DOHH2 (cell line): Measurements from ENCODE around the gene B4GALT4.

Experiments
- H3F3A ChIP-seq: fragments of 200-600 bp; sonication (generic), shearing (Covaris generic); 2 replicates; pipeline ENCODE4 v1.6.0; 2016; ENCODE audit warnings: antibody characterized with exemption, mild to moderate bottlenecking; ENCODE audit not compliant: control insufficient read depth, insufficient read depth
- H3K27ac ChIP-seq: fragments of 200-600 bp; sonication (generic); 2 replicates; pipeline ENCODE4 v1.5.1; 2014; ENCODE audit warnings: low read depth, mild to moderate bottlenecking, low read length, moderate library complexity
- H3K27me3 ChIP-seq: fragments of 200-600 bp; sonication (generic); 2 replicates; pipeline ENCODE4 v1.6.1; 2014; ENCODE audit warnings: mild to moderate bottlenecking, low read length, mixed read lengths; ENCODE audit not compliant: control insufficient read depth
- H3K36me3 ChIP-seq: fragments of 200-600 bp; sonication (generic); 2 replicates; pipeline ENCODE4 v1.6.1; 2014; ENCODE audit warnings: mild to moderate bottlenecking, low read length, moderate library complexity, mixed read lengths; ENCODE audit not compliant: control insufficient read depth
- H3K4me1 ChIP-seq: fragments of 200-600 bp; sonication (generic); 2 replicates; pipeline ENCODE4 v1.6.1; 2014; ENCODE audit warnings: mild to moderate bottlenecking, low read length, mixed read lengths; ENCODE audit not compliant: control insufficient read depth
- H3K4me2 ChIP-seq: fragments of 200-600 bp; sonication (generic); 2 replicates; pipeline ENCODE4 v1.6.0; 2014; ENCODE audit warnings: mild to moderate bottlenecking, low read length, moderate library complexity
- H3K4me3 ChIP-seq: fragments of 200-600 bp; sonication (generic); 2 replicates; pipeline ENCODE4 v1.5.1; 2014; ENCODE audit warnings: mild to moderate bottlenecking, low read length, mixed read lengths
- H3K79me2 ChIP-seq: fragments of 200-600 bp; sonication (generic); 2 replicates; pipeline ENCODE4 v1.6.1; 2014; ENCODE audit warnings: mild to moderate bottlenecking, low read length, mixed read lengths; ENCODE audit not compliant: control insufficient read depth
- H3K9me2 ChIP-seq: fragments of 200-600 bp; sonication (generic); replicated peaks from 2 replicates; pipeline ENCODE4 v1.6.1; 2014; ENCODE audit warnings: mild to moderate bottlenecking, low read length, mixed read lengths; ENCODE audit not compliant: control insufficient read depth
- H3K9me3 ChIP-seq: fragments of 200-600 bp; sonication (generic); 2 replicates; pipeline ENCODE4 v1.6.1; 2014; ENCODE audit warnings: antibody characterized with exemption, low read length, mixed read lengths; ENCODE audit not compliant: control insufficient read depth, insufficient read depth
- H4K20me1 ChIP-seq: fragments of 200-600 bp; sonication (generic); 2 replicates; pipeline ENCODE4 v1.6.0; 2014; ENCODE audit warnings: low read depth, mild to moderate bottlenecking, antibody characterized with exemption, low read length, moderate library complexity; ENCODE audit not compliant: control insufficient read depth, insufficient read depth
- EZH2phosphoT487 ChIP-seq: fragments of 200-600 bp; sonication (generic); IDR thresholded peaks from 2 replicates; pipeline ENCODE4 v1.6.1; 2017; ENCODE audit warnings: borderline replicate concordance, mild to moderate bottlenecking, antibody characterized with exemption, low read length, moderate library complexity, mixed read lengths
- TF ChIP-seq, protein P1 (sequence below): fragments of 200-600 bp; sonication (generic); IDR thresholded peaks from one replicate; pipeline ENCODE4 v1.5.1; 2014; ENCODE audit warnings: antibody characterized with exemption, mild to moderate bottlenecking, low read depth, low read length; ENCODE audit not compliant: poor library complexity, severe bottlenecking

The B4GALT4 gene

GRCh38 chr3:119240101-119240590, 532 bp downstream of the B4GALT4 start:
- TF ChIP-seq, protein P1, sequence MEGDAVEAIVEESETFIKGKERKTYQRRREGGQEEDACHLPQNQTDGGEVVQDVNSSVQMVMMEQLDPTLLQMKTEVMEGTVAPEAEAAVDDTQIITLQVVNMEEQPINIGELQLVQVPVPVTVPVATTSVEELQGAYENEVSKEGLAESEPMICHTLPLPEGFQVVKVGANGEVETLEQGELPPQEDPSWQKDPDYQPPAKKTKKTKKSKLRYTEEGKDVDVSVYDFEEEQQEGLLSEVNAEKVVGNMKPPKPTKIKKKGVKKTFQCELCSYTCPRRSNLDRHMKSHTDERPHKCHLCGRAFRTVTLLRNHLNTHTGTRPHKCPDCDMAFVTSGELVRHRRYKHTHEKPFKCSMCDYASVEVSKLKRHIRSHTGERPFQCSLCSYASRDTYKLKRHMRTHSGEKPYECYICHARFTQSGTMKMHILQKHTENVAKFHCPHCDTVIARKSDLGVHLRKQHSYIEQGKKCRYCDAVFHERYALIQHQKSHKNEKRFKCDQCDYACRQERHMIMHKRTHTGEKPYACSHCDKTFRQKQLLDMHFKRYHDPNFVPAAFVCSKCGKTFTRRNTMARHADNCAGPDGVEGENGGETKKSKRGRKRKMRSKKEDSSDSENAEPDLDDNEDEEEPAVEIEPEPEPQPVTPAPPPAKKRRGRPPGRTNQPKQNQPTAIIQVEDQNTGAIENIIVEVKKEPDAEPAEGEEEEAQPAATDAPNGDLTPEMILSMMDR: no peak
- no peak for TF ChIP-seq EZH2phosphoT487
- Histone ChIP-seq H3K4me3 (peak overlapping the region; percentile 79), H3K27ac (no peak overlapping the region), H4K20me1 (no peaks in the 10 kb centered on the region), H3F3A (peaks cover 6% of the 10 kb centered on the region), H3K9me3 (no peaks in the 10 kb centered on the region), H3K27me3 (no peaks in the 10 kb centered on the region), H3K79me2 (peaks cover 33% of the 10 kb centered on the region), H3K4me2 (peak overlapping the region; percentile 84), H3K4me1 (peaks cover 24% of the 10 kb centered on the region), H3K9me2 (no peaks in the 10 kb centered on the region), H3K36me3 (peaks cover 21% of the 10 kb centered on the region)

GRCh38 chr3:119239206-119239820, 1.4 kb downstream of the B4GALT4 start:
- peaks cover 6% of the 10 kb centered on the region for H3F3A ChIP-seq
- no peaks in the 10 kb centered on the region for H3K9me2 ChIP-seq
- peaks cover 24% of the 10 kb centered on the region for H3K4me1 ChIP-seq
- H3K4me2 ChIP-seq: peak overlapping the region; percentile 84
- no peaks in the 10 kb centered on the region for H3K9me3 ChIP-seq
- peak overlapping the region; percentile 79 for H3K4me3 ChIP-seq
- no peak overlapping the region for H3K27ac ChIP-seq
- TF ChIP-seq EZH2phosphoT487: no peak
- TF ChIP-seq, protein P1: no peak
- H3K36me3 ChIP-seq: peaks cover 27% of the 10 kb centered on the region
- H3K79me2 ChIP-seq: peaks cover 33% of the 10 kb centered on the region
- H4K20me1 ChIP-seq: no peaks in the 10 kb centered on the region
- H3K27me3 ChIP-seq: no peaks in the 10 kb centered on the region

DNA sequence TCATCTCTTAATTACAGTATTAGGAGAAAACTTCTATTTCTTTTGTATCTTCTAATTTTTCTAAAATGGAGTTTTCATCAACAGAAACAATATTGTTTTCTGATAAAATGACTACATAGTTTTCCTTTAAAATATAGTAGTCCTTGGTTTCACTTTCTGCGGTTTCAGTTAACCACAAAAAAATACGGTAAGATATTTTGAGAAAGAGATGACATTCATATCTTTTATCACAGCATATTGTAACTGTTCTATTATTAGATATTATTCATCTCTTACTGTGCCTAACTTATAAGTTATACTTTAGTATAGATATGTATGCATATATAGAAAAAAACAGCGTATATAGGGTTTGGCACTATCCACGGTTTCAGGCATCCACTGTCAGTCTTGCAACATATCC, 2.3 kb downstream of the B4GALT4 start:
- Histone ChIP-seq H4K20me1 (no peaks in the 10 kb centered on the region), H3K4me2 (peak overlapping the region; percentile 84), H3F3A (peaks cover 6% of the 10 kb centered on the region), H3K4me1 (peaks cover 24% of the 10 kb centered on the region), H3K27ac (no peak overlapping the region), H3K36me3 (peaks cover 32% of the 10 kb centered on the region), H3K27me3 (no peaks in the 10 kb centered on the region), H3K4me3 (no peak overlapping the region), H3K9me3 (no peaks in the 10 kb centered on the region), H3K9me2 (no peaks in the 10 kb centered on the region), H3K79me2 (peaks cover 33% of the 10 kb centered on the region)
- TF ChIP-seq, protein P1: no peak
- no peak for TF ChIP-seq EZH2phosphoT487
